HG03159 (cell line): ENCODE results near the gene NLN.
A peak's percentile ranks its signal among the peaks of the same experiment; 100 is the strongest.
"Not testable (repeated sequence)": the region's sequence is repeated elsewhere in the genome, so short reads cannot be mapped to it uniquely, and the experiment has no call there.

Experiments
- ATAC-seq: cut with Tn5 transposase; IDR thresholded peaks from one replicate; pipeline ENCODE4 v1.9.1; 2021; ENCODE audit warnings: mild to moderate bottlenecking, moderate library complexity; ENCODE audit not compliant: unreplicated experiment

NLN gene

GRCh38 chr5:65721720-65722574 lies at the start of gene NLN, which contains the start of gene SGTB:
Gene NLN, plus strand, starts transcription at chr5:65722205. Its CDS starts 169 bp downstream, at chr5:65722374.
Gene SGTB, minus strand, starts transcription at chr5:65722109. Its CDS starts 1,302 bp downstream, at chr5:65720807.
- peak; percentile 85 for ATAC-seq

- no peak for ATAC-seq
These were observed 49.2 kb upstream of the NLN start for GRCh38 chr5:65672796-65673195.

- ATAC-seq = no peak
These were observed 47.3 kb upstream of the NLN start for GRCh38 chr5:65674749-65675148.

- ATAC-seq = not testable (repeated sequence)
These were observed 45.9 kb upstream of the NLN start for GRCh38 chr5:65676056-65676455.

- ATAC-seq = no peak
These were observed 39.9 kb upstream of the NLN start for GRCh38 chr5:65682148-65682547.

GRCh38 chr5:65693121-65693520 lies 28.9 kb upstream of the NLN start:
- no peak for ATAC-seq

- no peak for ATAC-seq
These were observed 26.7 kb upstream of the NLN start for GRCh38 chr5:65695162-65695755.

GRCh38 chr5:65695896-65696295 lies 26.1 kb upstream of the NLN start:
- ATAC-seq = no peak

- ATAC-seq = no peak
These were observed 25.1 kb upstream of the NLN start for GRCh38 chr5:65696892-65697291.

- no peak for ATAC-seq
These were observed 22.7 kb upstream of the NLN start for GRCh38 chr5:65699338-65699737.

- no peak for ATAC-seq
These were observed 20.0 kb upstream of the NLN start for GRCh38 chr5:65702036-65702435.

- ATAC-seq = no peak
These were observed 17.3 kb upstream of the NLN start for GRCh38 chr5:65704621-65705239.

- ATAC-seq = no peak
These were observed 14.3 kb upstream of the NLN start for GRCh38 chr5:65707663-65708062.

- no peak for ATAC-seq
These were observed 13.9 kb upstream of the NLN start for GRCh38 chr5:65708145-65708544.

- no peak for ATAC-seq
These were observed 3.3 kb upstream of the NLN start for GRCh38 chr5:65718576-65719310.

GRCh38 chr5:65721050-65721719 lies 820 bp upstream of the NLN start:
- peak; percentile 28 for ATAC-seq

GRCh38 chr5:65722575-65723403 lies 784 bp downstream of the NLN start:
- ATAC-seq = no peak

- ATAC-seq = no peak
These were observed 5.6 kb downstream of the NLN start for GRCh38 chr5:65727491-65728156.

GRCh38 chr5:65728218-65728617 lies 6.2 kb downstream of the NLN start:
- ATAC-seq = no peak
